MCF 10A (cell line): ENCODE results near the gene MYD88. TPM values are rescaled to one million over a fixed set of nuclear protein-coding genes. Genes with fewer than 3 reads are reported as not detected.

ENCODE experiments used
- BruUV-seq: library from RNA; stranded (reverse); fragments of 400-500 nt; replicated peaks from 2 replicates; lab custom pipeline; 2021; lab: Mats Ljungman, UMichigan
- CTCF ChIA-PET: fragments of 300-600 bp; sonication (Branson Sonifier 250); formaldehyde crosslinking; extraction: SDS; loops from one replicate; lab custom pipeline; 2021; ENCODE audit warnings: antibody characterized with exemption, inconsistent platforms; lab: Yijun Ruan, JAX
- POLR2A ChIA-PET: fragments of 300-600, 350-650 bp; sonication (Branson Sonifier 250); formaldehyde crosslinking; extraction: SDS; loops from one replicate; lab custom pipeline; 2020; ENCODE audit warnings: antibody characterized with exemption, inconsistent platforms; lab: Yijun Ruan, JAX
- DNase-seq: peaks from one replicate; pipeline ENCODE4 v3.0.0-alpha.2; 2018; ENCODE audit not compliant: unreplicated experiment
- H3K27ac Mint-ChIP-seq: one replicate; pipeline ENCODE4 v1.8.0; 2022; ENCODE audit warnings: mild to moderate bottlenecking, low read depth, mixed read lengths; ENCODE audit not compliant: unreplicated experiment
- H3K27me3 Mint-ChIP-seq: one replicate; pipeline ENCODE4 v1.8.0; 2022; ENCODE audit warnings: mixed read lengths; ENCODE audit not compliant: insufficient read depth, unreplicated experiment
- H3K36me3 Mint-ChIP-seq: one replicate; pipeline ENCODE4 v1.8.0; 2022; ENCODE audit warnings: mild to moderate bottlenecking, moderate library complexity, mixed read lengths; ENCODE audit not compliant: insufficient read depth, unreplicated experiment
- H3K4me1 Mint-ChIP-seq: one replicate; pipeline ENCODE4 v1.8.0; 2022; ENCODE audit warnings: mixed read lengths; ENCODE audit not compliant: insufficient read depth, unreplicated experiment
- H3K4me3 Mint-ChIP-seq: one replicate; pipeline ENCODE4 v1.8.0; 2022; ENCODE audit warnings: mild to moderate bottlenecking, moderate library complexity, mixed read lengths; ENCODE audit not compliant: unreplicated experiment
- H3K9me3 Mint-ChIP-seq: one replicate; pipeline ENCODE4 v1.8.0; 2022; ENCODE audit warnings: mixed read lengths; ENCODE audit not compliant: unreplicated experiment
- intact Hi-C: fragments of 100-400 bp; cut with micrococcal nuclease; formaldehyde crosslinking; loops from 2 replicates; pipeline ENCODE4 v1.14.1; 2022
- total RNA-seq: library from RNA; stranded (reverse); gene quantifications from 2 replicates; pipeline ENCODE4 v1.2.3, GENCODE V29; 2022
- TF ChIP-seq, protein P1 (sequence below): fragments of 200-600 bp; IDR thresholded peaks from one replicate; pipeline ENCODE4 v1.8.0; 2022; ENCODE audit warnings: antibody characterized with exemption, mild to moderate bottlenecking; ENCODE audit not compliant: unreplicated experiment

The MYD88 gene
- total RNA-seq, 1 experiment from 2014 or later, result 19.7 TPM

DNA sequence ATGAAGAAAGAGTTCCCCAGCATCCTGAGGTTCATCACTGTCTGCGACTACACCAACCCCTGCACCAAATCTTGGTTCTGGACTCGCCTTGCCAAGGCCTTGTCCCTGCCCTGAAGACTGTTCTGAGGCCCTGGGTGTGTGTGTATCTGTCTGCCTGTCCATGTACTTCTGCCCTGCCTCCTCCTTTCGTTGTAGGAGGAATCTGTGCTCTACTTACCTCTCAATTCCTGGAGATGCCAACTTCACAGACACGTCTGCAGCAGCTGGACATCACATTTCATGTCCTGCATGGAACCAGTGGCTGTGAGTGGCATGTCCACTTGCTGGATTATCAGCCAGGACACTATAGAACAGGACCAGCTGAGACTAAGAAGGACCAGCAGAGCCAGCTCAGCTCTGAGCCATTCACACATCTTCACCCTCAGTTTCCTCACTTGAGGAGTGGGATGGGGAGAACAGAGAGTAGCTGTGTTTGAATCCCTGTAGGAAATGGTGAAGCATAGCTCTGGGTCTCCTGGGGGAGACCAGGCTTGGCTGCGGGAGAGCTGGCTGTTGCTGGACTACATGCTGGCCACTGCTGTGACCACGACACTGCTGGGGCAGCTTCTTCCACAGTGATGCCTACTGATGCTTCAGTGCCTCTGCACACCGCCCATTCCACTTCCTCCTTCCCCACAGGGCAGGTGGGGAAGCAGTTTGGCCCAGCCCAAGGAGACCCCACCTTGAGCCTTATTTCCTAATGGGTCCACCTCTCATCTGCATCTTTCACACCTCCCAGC is 2.9 kb downstream of the MYD88 start:
- TF ChIP-seq, protein P1, sequence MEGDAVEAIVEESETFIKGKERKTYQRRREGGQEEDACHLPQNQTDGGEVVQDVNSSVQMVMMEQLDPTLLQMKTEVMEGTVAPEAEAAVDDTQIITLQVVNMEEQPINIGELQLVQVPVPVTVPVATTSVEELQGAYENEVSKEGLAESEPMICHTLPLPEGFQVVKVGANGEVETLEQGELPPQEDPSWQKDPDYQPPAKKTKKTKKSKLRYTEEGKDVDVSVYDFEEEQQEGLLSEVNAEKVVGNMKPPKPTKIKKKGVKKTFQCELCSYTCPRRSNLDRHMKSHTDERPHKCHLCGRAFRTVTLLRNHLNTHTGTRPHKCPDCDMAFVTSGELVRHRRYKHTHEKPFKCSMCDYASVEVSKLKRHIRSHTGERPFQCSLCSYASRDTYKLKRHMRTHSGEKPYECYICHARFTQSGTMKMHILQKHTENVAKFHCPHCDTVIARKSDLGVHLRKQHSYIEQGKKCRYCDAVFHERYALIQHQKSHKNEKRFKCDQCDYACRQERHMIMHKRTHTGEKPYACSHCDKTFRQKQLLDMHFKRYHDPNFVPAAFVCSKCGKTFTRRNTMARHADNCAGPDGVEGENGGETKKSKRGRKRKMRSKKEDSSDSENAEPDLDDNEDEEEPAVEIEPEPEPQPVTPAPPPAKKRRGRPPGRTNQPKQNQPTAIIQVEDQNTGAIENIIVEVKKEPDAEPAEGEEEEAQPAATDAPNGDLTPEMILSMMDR, result no peak
- peaks cover 4% of the 10 kb centered on the region for H3K9me3 Mint-ChIP-seq
- intact Hi-C loops, result no loop called here
- no peaks in the 10 kb centered on the region for H3K36me3 Mint-ChIP-seq
- no TSS peak for BruUV-seq
- H3K4me3 Mint-ChIP-seq, result no peak overlapping the region
- no peak overlapping the region for H3K27ac Mint-ChIP-seq
- H3K27me3 Mint-ChIP-seq, result no peaks in the 10 kb centered on the region
- no peak for DNase-seq
- ChIA-PET CTCF (interaction anchor here (0.5 to 1.2 kb wide), 7 partner anchors 10 to 197 kb away, joined by 3 to 4 read pairs (median 3); no protein-coding TSS in a partner anchor), POLR2A (interaction anchor here (0.6 to 8.1 kb wide), 4 partner anchors 14 to 203 kb away, joined by 3 to 199 read pairs (median 9); partner anchors contain the start of gene OXSR1)
- peaks cover 26% of the 10 kb centered on the region for H3K4me1 Mint-ChIP-seq

DNA sequence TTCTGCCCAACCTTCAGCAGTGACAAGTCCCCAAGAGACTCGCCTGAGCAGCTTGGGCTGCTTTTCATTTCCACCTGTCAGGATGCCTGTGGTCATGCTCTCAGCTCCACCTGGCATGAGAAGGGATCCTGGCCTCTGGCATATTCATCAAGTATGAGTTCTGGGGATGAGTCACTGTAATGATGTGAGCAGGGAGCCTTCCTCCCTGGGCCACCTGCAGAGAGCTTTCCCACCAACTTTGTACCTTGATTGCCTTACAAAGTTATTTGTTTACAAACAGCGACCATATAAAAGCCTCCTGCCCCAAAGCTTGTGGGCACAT is 3.5 kb downstream of the MYD88 start:
- H3K27ac Mint-ChIP-seq, result no peak overlapping the region
- no TSS peak for BruUV-seq
- POLR2A ChIA-PET, result interaction anchor here (0.6 to 8.1 kb wide), 4 partner anchors 13 to 202 kb away, joined by 3 to 199 read pairs (median 9); partner anchors contain the start of gene OXSR1
- peak; percentile 58 for DNase-seq
- TF ChIP-seq, protein P1, result no peak
- CTCF ChIA-PET, result interaction anchor here (0.5 to 1.7 kb wide), 9 partner anchors 9 to 341 kb away, joined by 3 to 5 read pairs (median 3); no protein-coding TSS in a partner anchor
- peaks cover 25% of the 10 kb centered on the region for H3K4me1 Mint-ChIP-seq
- no peaks in the 10 kb centered on the region for H3K36me3 Mint-ChIP-seq
- peaks cover 10% of the 10 kb centered on the region for H3K9me3 Mint-ChIP-seq
- H3K4me3 Mint-ChIP-seq, result no peak overlapping the region
- intact Hi-C loops, result no loop called here
- H3K27me3 Mint-ChIP-seq, result no peaks in the 10 kb centered on the region

DNA sequence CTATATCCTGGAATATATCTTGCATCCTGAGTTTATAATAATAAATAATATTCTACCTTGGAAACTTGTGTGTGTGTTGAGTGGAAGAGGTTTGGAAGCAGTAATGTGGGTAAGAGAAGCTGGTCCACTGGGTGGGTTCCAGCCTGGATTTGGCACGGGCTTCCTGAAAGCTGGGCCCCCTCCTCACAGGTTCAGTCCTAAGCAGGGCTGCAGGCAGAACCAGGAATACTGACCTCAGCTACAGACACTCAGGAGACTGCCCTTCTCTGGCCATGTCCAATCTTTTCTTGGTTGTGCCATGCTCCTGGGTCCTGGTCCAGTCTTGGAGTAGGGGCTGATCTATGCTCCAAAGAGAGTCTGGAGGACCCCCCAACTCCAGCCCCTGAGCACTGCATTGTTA is 4.5 kb downstream of the MYD88 start:
- H3K27me3 Mint-ChIP-seq, result no peaks in the 10 kb centered on the region
- POLR2A ChIA-PET, result interaction anchor here (8.1 kb wide), 1 partner anchor 12 kb away, joined by 199 read pairs; no protein-coding TSS in a partner anchor
- intact Hi-C loops, result no loop called here
- no TSS peak for BruUV-seq
- peaks cover 13% of the 10 kb centered on the region for H3K9me3 Mint-ChIP-seq
- TF ChIP-seq, protein P1, result no peak
- no peak for DNase-seq
- CTCF ChIA-PET, result interaction anchor here (1.7 kb wide), 1 partner anchor 25 kb away, joined by 5 read pairs; no protein-coding TSS in a partner anchor
- no peak overlapping the region for H3K4me3 Mint-ChIP-seq
- H3K27ac Mint-ChIP-seq, result no peak overlapping the region
- H3K36me3 Mint-ChIP-seq, result no peaks in the 10 kb centered on the region
- H3K4me1 Mint-ChIP-seq, result peaks cover 24% of the 10 kb centered on the region

DNA sequence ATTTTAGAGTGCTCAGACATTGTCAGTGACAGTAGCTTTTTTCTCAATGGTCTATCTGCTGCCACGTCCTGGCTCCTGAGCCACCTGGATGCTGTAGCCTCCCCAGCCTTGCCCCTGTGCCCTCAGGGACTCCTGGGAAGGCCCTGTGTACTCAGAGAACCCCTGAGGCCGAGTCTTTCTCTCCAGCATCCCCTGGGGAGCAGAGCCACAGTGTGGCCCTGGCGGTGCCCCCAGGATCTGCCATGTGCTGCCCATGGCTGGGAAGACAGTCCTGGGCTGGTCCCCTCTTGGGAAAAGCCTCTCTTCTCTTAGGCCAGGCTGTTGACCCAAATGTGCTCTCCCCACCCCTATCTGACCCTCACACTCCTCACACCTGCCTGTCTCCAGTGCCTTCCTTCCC is 5.0 kb downstream of the MYD88 start:
- H3K9me3 Mint-ChIP-seq, result peaks cover 13% of the 10 kb centered on the region
- H3K27ac Mint-ChIP-seq, result no peak overlapping the region
- peaks cover 20% of the 10 kb centered on the region for H3K4me1 Mint-ChIP-seq
- ChIA-PET POLR2A (interaction anchor here (0.6 to 8.1 kb wide), 2 partner anchors 12 to 54 kb away, joined by 3 to 199 read pairs; no protein-coding TSS in a partner anchor), CTCF (interaction anchor here (1.7 kb wide), 1 partner anchor 25 kb away, joined by 5 read pairs; no protein-coding TSS in a partner anchor)
- no TSS peak for BruUV-seq
- no peaks in the 10 kb centered on the region for H3K27me3 Mint-ChIP-seq
- H3K36me3 Mint-ChIP-seq, result no peaks in the 10 kb centered on the region
- no peak for DNase-seq
- H3K4me3 Mint-ChIP-seq, result no peak overlapping the region
- TF ChIP-seq, protein P1, result no peak
- intact Hi-C loops, result no loop called here
